HG03064 (cell line): ENCODE measurements around the gene AKR7A2.
"Not testable (repeated sequence)": the region's sequence is repeated elsewhere in the genome, so short reads cannot be mapped to it uniquely, and the experiment has no call there.

Experiments used
- ATAC-seq: cut with Tn5 transposase; IDR thresholded peaks from one replicate; pipeline ENCODE4 v1.9.1; 2021; ENCODE audit warnings: low read depth; ENCODE audit not compliant: unreplicated experiment

The AKR7A2 gene

GRCh38 chr1:19269427-19270342 is 42.3 kb downstream of the AKR7A2 start:
- not testable (repeated sequence) for ATAC-seq

- ATAC-seq: no peak
Observed at GRCh38 chr1:19268445-19268844, 43.5 kb downstream of the AKR7A2 start.

DNA sequence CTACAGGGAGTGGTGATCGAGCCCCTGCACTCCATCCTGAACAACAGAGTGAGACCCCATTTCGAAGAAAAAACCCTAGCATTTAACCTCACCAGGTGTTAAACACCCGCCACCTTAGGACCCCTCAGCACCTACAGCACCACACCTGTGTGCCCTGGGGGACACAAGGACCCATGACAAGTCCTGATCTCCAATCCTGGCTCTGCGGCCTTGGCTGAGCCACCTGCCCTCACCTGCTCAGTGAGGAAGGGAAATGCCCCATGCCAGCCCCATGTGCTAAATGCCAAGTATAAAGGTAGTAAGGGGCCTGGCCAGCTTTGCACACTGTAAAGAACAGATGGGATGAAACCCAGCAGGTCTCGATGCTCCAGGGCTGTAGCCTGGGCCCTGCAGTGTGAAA is 49.2 kb downstream of the AKR7A2 start:
- ATAC-seq: no peak

DNA sequence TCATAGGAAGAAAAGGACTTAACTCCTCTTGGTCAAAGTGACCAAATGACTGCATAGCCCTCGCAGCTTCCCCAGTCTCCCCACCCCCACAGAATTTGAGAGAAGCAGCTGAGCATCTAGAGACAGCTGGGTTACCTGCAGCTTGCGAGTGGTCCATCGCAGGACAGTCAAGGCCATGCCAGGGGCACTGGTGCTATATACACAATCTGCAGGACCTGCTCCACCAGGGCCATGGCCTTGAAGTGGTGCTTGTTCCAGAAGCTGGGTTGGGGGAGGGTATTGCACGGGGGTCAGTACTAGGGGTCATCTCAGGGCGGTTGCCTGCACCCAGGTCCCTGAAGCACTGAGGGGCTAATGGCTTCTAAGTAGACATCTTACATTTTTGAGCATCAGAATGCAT is 49.9 kb downstream of the AKR7A2 start:
- ATAC-seq: no peak

- no peak for ATAC-seq
Observed at GRCh38 chr1:19260211-19261138, 51.5 kb downstream of the AKR7A2 start.

DNA sequence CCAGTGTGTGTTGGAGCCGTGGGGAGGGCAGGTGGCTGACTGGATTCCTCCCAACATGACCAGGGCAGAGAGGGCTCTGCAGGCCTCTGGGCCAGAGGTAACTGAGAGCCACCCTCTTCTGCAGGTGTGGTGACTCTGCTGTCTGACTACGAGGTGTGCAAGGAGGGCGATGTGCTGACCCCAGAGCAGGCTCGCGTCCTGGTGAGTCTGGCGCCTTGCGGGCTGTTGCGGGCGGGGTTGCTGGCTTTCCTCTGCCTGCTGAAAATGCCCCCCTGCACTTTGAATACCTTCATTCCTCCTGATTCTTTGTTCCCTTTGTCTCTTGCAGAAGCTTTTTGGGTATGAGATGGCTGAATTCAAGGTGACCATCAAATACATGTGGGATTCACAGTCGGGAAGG is 53.6 kb downstream of the AKR7A2 start:
- no peak for ATAC-seq

GRCh38 chr1:19257178-19257914 is 54.6 kb downstream of the AKR7A2 start:
- ATAC-seq: no peak

DNA sequence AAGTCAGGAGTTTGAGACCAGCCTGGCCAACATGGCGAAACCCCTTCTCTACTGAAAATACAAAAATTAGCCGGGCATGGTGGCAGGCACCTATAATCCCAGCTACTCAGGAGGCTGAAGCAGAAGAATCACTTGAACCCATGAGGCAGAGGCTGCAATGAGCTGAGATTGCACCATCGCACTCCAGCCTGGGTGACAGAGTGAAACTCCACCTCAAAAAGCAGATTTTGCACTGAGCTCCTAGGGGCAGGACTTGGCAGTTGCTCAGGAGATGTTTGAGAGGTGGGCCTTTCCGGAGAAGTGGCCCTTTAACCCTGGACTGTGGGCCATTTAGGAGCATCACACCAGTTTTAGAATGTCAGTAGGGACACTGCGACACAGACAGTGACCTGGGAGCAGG is 55.6 kb downstream of the AKR7A2 start:
- ATAC-seq: not testable (repeated sequence)

- no peak for ATAC-seq
Observed at GRCh38 chr1:19255288-19255687, 56.7 kb downstream of the AKR7A2 start.

DNA sequence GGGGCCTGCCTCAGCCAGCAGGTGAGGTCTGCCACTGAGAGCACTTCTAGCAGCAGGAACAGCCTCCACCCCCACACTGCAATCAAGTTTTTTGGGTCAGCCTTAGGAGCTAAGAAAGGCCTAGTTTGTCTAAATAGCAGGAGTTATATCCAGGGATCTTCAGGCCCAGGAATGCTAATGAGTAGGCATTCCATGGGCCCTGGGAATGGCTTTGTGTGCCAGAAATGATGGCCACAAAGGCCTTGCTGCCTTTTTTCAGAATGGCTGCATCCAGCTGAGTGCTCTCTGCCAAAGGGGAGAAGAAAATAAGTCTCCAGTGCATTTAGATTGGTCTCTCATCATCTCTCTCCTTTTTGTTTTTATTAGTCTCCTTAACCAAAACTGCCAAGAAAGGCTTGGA is 57.5 kb downstream of the AKR7A2 start:
- ATAC-seq: no peak
